NT2/D1 (cell line): ENCODE results near the gene NSMCE1.

Experiments used
- SUZ12 ChIP-seq: IDR thresholded peaks from 2 replicates; pipeline ENCODE4 v1.6.1; 2011; ENCODE audit not compliant: insufficient read length, insufficient read depth; ENCODE audit errors: extremely low read depth
- YY1 ChIP-seq: IDR thresholded peaks from 2 replicates; pipeline ENCODE4 v1.6.1; 2011; ENCODE audit not compliant: insufficient read length, insufficient read depth

GRCh38 chr16:27238591-27238990 lies 30.0 kb downstream of the NSMCE1 start:
- TF ChIP-seq SUZ12: no peak
- no peak for TF ChIP-seq YY1
